ENCODE measurements around the gene HLA-DQA2.

- peak; percentile 62 to 73 (median 72) for TF ChIP-seq CTCF (optimal IDR thresholded peaks at IDR 0.05 in 1 of 3, IDR thresholded peaks at IDR 0.05 in 1 of 3, conservative IDR thresholded peaks at IDR 0.05 in 1 of 3; ENCODE audit: extremely low read depth in 1 of 3, insufficient read depth in 2 of 3, low read length in 3 of 3)
- TF ChIP-seq EZH2 (IDR thresholded peaks at IDR 0.05; ENCODE audit: low read length), result no peak
These were observed 44.8 kb downstream of the HLA-DQA2 start for GRCh38 chr6:32785781-32786533.
